WTC11 (cell line): ENCODE measurements around the gene MTA2. TPM values are rescaled to one million over a fixed set of nuclear protein-coding genes. Genes with fewer than 3 reads are reported as not detected.

Experiments used
- ATF3 ChIP-seq: sonication (generic); formaldehyde crosslinking; conservative IDR thresholded peaks from 2 replicates; pipeline ENCODE4 v1.8.1; 2022; ENCODE audit warnings: mild to moderate bottlenecking, missing genetic modification reagents
- CDX4 ChIP-seq: fragments of 250-450 bp; sonication (Bioruptor Pico); IDR thresholded peaks from 2 replicates; pipeline ENCODE4 v1.9.0; 2021; ENCODE audit warnings: moderate library complexity, mild to moderate bottlenecking, inconsistent platforms, borderline replicate concordance
- CREB1 ChIP-seq: sonication (generic); formaldehyde crosslinking; IDR thresholded peaks from 2 replicates; pipeline ENCODE4 v1.8.0; 2023; ENCODE audit warnings: mild to moderate bottlenecking, missing genetic modification reagents
- CREM ChIP-seq: sonication (generic); formaldehyde crosslinking; IDR thresholded peaks from 2 replicates; pipeline ENCODE4 v1.8.1; 2022; ENCODE audit warnings: mild to moderate bottlenecking, missing genetic modification reagents, moderate library complexity
- E2F4 ChIP-seq: sonication (generic); formaldehyde crosslinking; IDR thresholded peaks from 2 replicates; pipeline ENCODE4 v1.8.1; 2022; ENCODE audit warnings: low read depth, mild to moderate bottlenecking, moderate library complexity, missing genetic modification reagents, borderline replicate concordance
- E2F5 ChIP-seq: sonication (generic); formaldehyde crosslinking; IDR thresholded peaks from 2 replicates; pipeline ENCODE4 v1.8.1; 2022; ENCODE audit warnings: mild to moderate bottlenecking, moderate library complexity, missing genetic modification reagents
- ELF4 ChIP-seq: sonication (generic); formaldehyde crosslinking; IDR thresholded peaks from 2 replicates; pipeline ENCODE4 v1.8.1; 2022; ENCODE audit warnings: low read depth, mild to moderate bottlenecking, moderate library complexity, missing genetic modification reagents
- ESRRA ChIP-seq: sonication (generic); formaldehyde crosslinking; IDR thresholded peaks from 2 replicates; pipeline ENCODE4 v1.8.1; 2022; ENCODE audit warnings: mild to moderate bottlenecking, missing genetic modification reagents, borderline replicate concordance
- ETV6 ChIP-seq: sonication (generic); formaldehyde crosslinking; IDR thresholded peaks from 2 replicates; pipeline ENCODE4 v1.8.1; 2022; ENCODE audit warnings: mild to moderate bottlenecking, missing genetic modification reagents
- FOXK1 ChIP-seq: sonication (generic); formaldehyde crosslinking; IDR thresholded peaks from 2 replicates; pipeline ENCODE4 v1.8.0; 2022; ENCODE audit warnings: mild to moderate bottlenecking, moderate library complexity, missing genetic modification reagents
- FOXP4 ChIP-seq: sonication (generic); formaldehyde crosslinking; IDR thresholded peaks from 2 replicates; pipeline ENCODE4 v1.8.0; 2022; ENCODE audit warnings: mild to moderate bottlenecking, missing genetic modification reagents
- GTF2I ChIP-seq: fragments of 250-450 bp; sonication (Bioruptor Pico); conservative IDR thresholded peaks from 2 replicates; pipeline ENCODE4 v1.4.0; 2021; ENCODE audit warnings: mild to moderate bottlenecking
- IRF1 ChIP-seq: sonication (generic); formaldehyde crosslinking; IDR thresholded peaks from 2 replicates; pipeline ENCODE4 v1.8.0; 2023; ENCODE audit warnings: missing genetic modification reagents
- IRF2 ChIP-seq: sonication (generic); formaldehyde crosslinking; IDR thresholded peaks from 2 replicates; pipeline ENCODE4 v1.8.0; 2022; ENCODE audit warnings: low read depth, missing genetic modification reagents, borderline replicate concordance
- JAZF1 ChIP-seq: fragments of 250-450 bp; sonication (Bioruptor Pico); IDR thresholded peaks from 2 replicates; pipeline ENCODE4 v1.9.0; 2021; ENCODE audit warnings: moderate library complexity, mild to moderate bottlenecking, inconsistent platforms
- KAT7 ChIP-seq: sonication (generic); formaldehyde crosslinking; IDR thresholded peaks from 2 replicates; pipeline ENCODE4 v1.8.1; 2023; ENCODE audit warnings: missing genetic modification reagents, mild to moderate bottlenecking, borderline replicate concordance
- MAX ChIP-seq: sonication (generic); formaldehyde crosslinking; IDR thresholded peaks from 2 replicates; pipeline ENCODE4 v1.8.0; 2022; ENCODE audit warnings: mild to moderate bottlenecking, missing genetic modification reagents
- NFE2L1 ChIP-seq: sonication (generic); formaldehyde crosslinking; IDR thresholded peaks from 2 replicates; pipeline ENCODE4 v1.8.1; 2023; ENCODE audit warnings: missing genetic modification reagents
- NR1H2 ChIP-seq: sonication (generic); formaldehyde crosslinking; IDR thresholded peaks from 2 replicates; pipeline ENCODE4 v1.9.0; 2021; ENCODE audit warnings: mild to moderate bottlenecking, moderate library complexity, missing genetic modification reagents
- OVOL2 ChIP-seq: fragments of 250-450 bp; sonication (Bioruptor Pico); IDR thresholded peaks from 2 replicates; pipeline ENCODE4 v1.9.0; 2021; ENCODE audit warnings: mild to moderate bottlenecking, borderline replicate concordance
- SP1 ChIP-seq: sonication (generic); formaldehyde crosslinking; conservative IDR thresholded peaks from 2 replicates; pipeline ENCODE4 v1.8.1; 2022; ENCODE audit warnings: missing genetic modification reagents
- TCF7 ChIP-seq: sonication (generic); formaldehyde crosslinking; IDR thresholded peaks from 2 replicates; pipeline ENCODE4 v1.8.0; 2022; ENCODE audit warnings: mild to moderate bottlenecking, low read depth, missing genetic modification reagents, moderate library complexity
- TEAD1 ChIP-seq: sonication (generic); formaldehyde crosslinking; IDR thresholded peaks from 2 replicates; pipeline ENCODE4 v1.8.0; 2022; ENCODE audit warnings: mild to moderate bottlenecking, missing genetic modification reagents
- TP53 ChIP-seq: sonication (generic); formaldehyde crosslinking; IDR thresholded peaks from 2 replicates; pipeline ENCODE4 v1.8.1; 2023; ENCODE audit warnings: mild to moderate bottlenecking, missing genetic modification reagents
- USF1 ChIP-seq: sonication (generic); formaldehyde crosslinking; IDR thresholded peaks from 2 replicates; pipeline ENCODE4 v1.8.0; 2022; ENCODE audit warnings: mild to moderate bottlenecking, missing genetic modification reagents
- ZBTB43 ChIP-seq: sonication (generic); formaldehyde crosslinking; IDR thresholded peaks from 2 replicates; pipeline ENCODE4 v1.8.1; 2023; ENCODE audit warnings: mild to moderate bottlenecking, missing genetic modification reagents
- ZNF232 ChIP-seq: sonication (generic); formaldehyde crosslinking; IDR thresholded peaks from 2 replicates; pipeline ENCODE4 v1.8.0; 2022; ENCODE audit warnings: mild to moderate bottlenecking, missing genetic modification reagents
- ZNF512 ChIP-seq: sonication (generic); formaldehyde crosslinking; IDR thresholded peaks from 2 replicates; pipeline ENCODE4 v1.8.1; 2022; ENCODE audit warnings: missing genetic modification reagents, borderline replicate concordance
- ZNF671 ChIP-seq: fragments of 250-450 bp; sonication (Bioruptor Pico); IDR thresholded peaks from 2 replicates; pipeline ENCODE4 v1.8.0; 2021; ENCODE audit warnings: mild to moderate bottlenecking
- total RNA-seq: library from RNA; stranded (reverse); gene quantifications from 3 replicates; pipeline ENCODE4 v1.2.3, GENCODE V29; 2021

MTA2 gene
- total RNA-seq, 1 experiment from 2014 or later: 115 TPM

GRCh38 chr11:62573592-62574362 lies 27.9 kb downstream of the MTA2 start, which contains the start of gene EEF1G (continued):
- TF ChIP-seq IRF1 (CRISPR knock-in tag): no peak
- TF ChIP-seq NFE2L1 (CRISPR knock-in tag): no peak
- TF ChIP-seq ELF4 (CRISPR knock-in tag): no peak
- TF ChIP-seq ZBTB43 (CRISPR knock-in tag): no peak
- TF ChIP-seq TP53: no peak
- TF ChIP-seq E2F5 (CRISPR knock-in tag): no peak
- peak; percentile 19; the same call in 1 of the 2 replicates for TF ChIP-seq ETV6 (CRISPR knock-in tag)
- peak; percentile 55; the same call in 1 of the 2 replicates for TF ChIP-seq MAX
- TF ChIP-seq JAZF1 (CRISPR knock-in tag): no peak
- TF ChIP-seq ESRRA (CRISPR knock-in tag): no peak
- no peak for TF ChIP-seq CREB1 (CRISPR knock-in tag)
- 0 out of 2 replicates have a peak, but pooled peaks have one; percentile 48 for TF ChIP-seq E2F4 (CRISPR knock-in tag)
- TF ChIP-seq FOXK1 (CRISPR knock-in tag): no peak; the same call in 1 of the 2 replicates
- TF ChIP-seq IRF2 (CRISPR knock-in tag): no peak
- TF ChIP-seq TCF7 (CRISPR knock-in tag): no peak
- TF ChIP-seq ZNF232 (CRISPR knock-in tag): peak; percentile 11; the same call in 1 of the 2 replicates
- no peak for TF ChIP-seq ZNF671 (CRISPR knock-in tag)
- 0 out of 2 replicates have a peak, but pooled peaks have one; percentile 14 for TF ChIP-seq TEAD1 (CRISPR knock-in tag)
- TF ChIP-seq ZNF512: no peak
- TF ChIP-seq USF1 (CRISPR knock-in tag): no peak
- TF ChIP-seq CREM (CRISPR knock-in tag): peak; percentile 67
- no peak for TF ChIP-seq KAT7 (CRISPR knock-in tag)
- no peak for TF ChIP-seq OVOL2 (CRISPR knock-in tag)
- peak; percentile 72 for TF ChIP-seq FOXP4 (CRISPR knock-in tag)
- no peak for TF ChIP-seq GTF2I (CRISPR knock-in tag)
- no peak for TF ChIP-seq NR1H2 (CRISPR knock-in tag)
- no peak for TF ChIP-seq ATF3 (CRISPR knock-in tag)
- peak; percentile 80 for TF ChIP-seq SP1 (CRISPR knock-in tag)
- TF ChIP-seq CDX4 (CRISPR knock-in tag): no peak
